K562 (cell line): ENCODE data around the gene MAP2K3. TPM values are rescaled to one million over a fixed set of nuclear protein-coding genes. Genes with fewer than 3 reads are reported as not detected.

Experiments used
- CBX1 ChIP-seq: sonication (generic); IDR thresholded peaks from 2 replicates; pipeline ENCODE4 v1.6.1; 2016; ENCODE audit warnings: antibody characterized with exemption, low read depth, mild to moderate bottlenecking
- E2F1 ChIP-seq: sonication (generic); formaldehyde crosslinking; IDR thresholded peaks from 2 replicates; pipeline ENCODE4 v1.8.1; 2023; ENCODE audit warnings: mild to moderate bottlenecking, missing genetic modification reagents, moderate library complexity
- E2F6 ChIP-seq, 2 experiments: IDR thresholded peaks; 2 replicates each; pipeline ENCODE4 v1.6.1; 2011; ENCODE audit warnings: borderline replicate concordance in 1 of 2, control low read depth in 1 of 2, low read depth in 1 of 2, low read length in 1 of 2, mild to moderate bottlenecking in 1 of 2, mixed read lengths in 1 of 2, moderate library complexity in 1 of 2; ENCODE audit not compliant: insufficient read depth in 1 of 2, insufficient read length in 1 of 2, poor library complexity in 1 of 2, severe bottlenecking in 1 of 2; ENCODE audit errors: extremely low read depth in 1 of 2
- ESRRB ChIP-seq: fragments of 250-450 bp; sonication (Bioruptor Pico); IDR thresholded peaks from 2 replicates; pipeline ENCODE4 v1.5.0; 2020; ENCODE audit warnings: mild to moderate bottlenecking, moderate library complexity, borderline replicate concordance
- FOS ChIP-seq: IDR thresholded peaks from 3 replicates; pipeline ENCODE4 v1.6.1; 2011; ENCODE audit not compliant: insufficient read length; ENCODE audit errors: extremely low read depth
- MBD2 ChIP-seq: sonication (generic); IDR thresholded peaks from 2 replicates; pipeline ENCODE4 v1.6.1; 2016; ENCODE audit warnings: low read depth, borderline replicate concordance
- MXI1 ChIP-seq: IDR thresholded peaks from 2 replicates; pipeline ENCODE4 v1.6.1; 2011; ENCODE audit warnings: low read depth, mild to moderate bottlenecking, improper control_type of control experiment, low read length
- MYC ChIP-seq, 2 experiments: fragments of 250-450 bp in 1 of 2; sonication (Bioruptor Pico) in 1 of 2; IDR thresholded peaks; 2 replicates each; pipeline versions ENCODE4 v1.5.1 to v1.6.1; 2012 to 2021; ENCODE audit warnings: low read depth in 2 of 2, borderline replicate concordance in 1 of 2, improper control_type of control experiment in 1 of 2, low read length in 1 of 2, mild to moderate bottlenecking in 1 of 2, moderate library complexity in 1 of 2
- POLR2A ChIP-seq: fragments of 450-650 bp; conservative IDR thresholded peaks from 2 replicates; pipeline ENCODE4 v1.6.1; 2016
- POLR3G ChIP-seq: IDR thresholded peaks from 2 replicates; pipeline ENCODE4 v1.6.1; 2011; ENCODE audit not compliant: insufficient read length, insufficient replicate concordance; ENCODE audit errors: extremely low read depth
- RAD51 ChIP-seq: fragments of 450-650 bp; IDR thresholded peaks from 2 replicates; pipeline ENCODE4 v1.7.1; 2016; ENCODE audit warnings: low read depth, mild to moderate bottlenecking, borderline replicate concordance
- SIN3A ChIP-seq, 2 experiments: fragments of 150-350 bp in 1 of 2; IDR thresholded peaks; 2 replicates each; pipeline ENCODE4 v1.6.1; 2011 to 2016; ENCODE audit warnings: borderline replicate concordance in 2 of 2, low read depth in 2 of 2, low read length in 2 of 2, mild to moderate bottlenecking in 2 of 2, moderate library complexity in 2 of 2; ENCODE audit not compliant: control insufficient read depth in 1 of 2
- U2AF2 ChIP-seq: fragments of 200-400 bp; formaldehyde crosslinking; optimal IDR thresholded peaks from 2 replicates; pipeline ENCODE3; 2017; ENCODE audit warnings: low read depth, mild to moderate bottlenecking, low read length
- ZBTB12 ChIP-seq: fragments of 250-450 bp; sonication (Bioruptor Pico); IDR thresholded peaks from 2 replicates; pipeline ENCODE4 v1.4.0; 2020
- ZBTB34 ChIP-seq: fragments of 250-450 bp; sonication (Bioruptor Pico); IDR thresholded peaks from 2 replicates; pipeline ENCODE4 v1.8.0; 2021; ENCODE audit warnings: mild to moderate bottlenecking, moderate library complexity
- ZBTB7A ChIP-seq: IDR thresholded peaks from 2 replicates; pipeline ENCODE4 v1.6.1; 2011; ENCODE audit warnings: low read depth, mild to moderate bottlenecking, low read length, moderate library complexity, borderline replicate concordance; ENCODE audit not compliant: control insufficient read depth
- polyA plus RNA-seq, 8 experiments: library from polyadenylated mRNA; depleted of rRNA in 4 of 8; stranded (reverse) in 5 of 8; unstranded in 3 of 8; fragments of >200 nt; fragmentation: Nextera tagmentation in 2 of 8; fragmentation: Illumina TruSeq in 1 of 8; extraction: Ambion mirVana in 2 of 8; extraction: Trizol in 1 of 8; gene quantifications; 2 replicates each; pipeline versions ENCODE4 v1.2.1 to v1.2.3, GENCODE V29; 2011 to 2014; ENCODE audit warnings: inconsistent platforms in 1 of 8, missing spikeins in 1 of 8
- total RNA-seq, 7 experiments: library from RNA; depleted of rRNA in 6 of 7; stranded (reverse); fragments of >200 nt in 6 of 7; fragmentation: Illumina TruSeq in 2 of 7; extraction: Trizol in 2 of 7; gene quantifications; 2 replicates each; pipeline versions ENCODE4 v1.2.1 to v1.2.3, GENCODE V29; 2011 to 2021; ENCODE audit warnings: low replicate concordance in 1 of 7
- TF ChIP-seq, protein P1 (sequence below): fragments of 250-450 bp; sonication (Bioruptor Pico); IDR thresholded peaks from 2 replicates; pipeline ENCODE4 v1.5.1; 2021; ENCODE audit warnings: mild to moderate bottlenecking
- TF ChIP-seq, protein P2 (sequence below): sonication (generic); formaldehyde crosslinking; IDR thresholded peaks from 2 replicates; pipeline ENCODE4 v1.9.0; 2022; ENCODE audit warnings: mild to moderate bottlenecking, missing genetic modification reagents

MAP2K3 gene
- total and polyA plus RNA-seq, 9 of the 15 experiments (the other 6 are each of a cell fraction or from before 2014, with no cell fraction given): 0.18 to 14.8 (median 3.5) TPM

GRCh38 chr17:21275579-21276263 lies 8.8 kb upstream of the MAP2K3 start (continued):
- TF ChIP-seq E2F6 (IDR thresholded peaks at IDR 0.05; ENCODE audit: borderline replicate concordance in 1 of 2, extremely low read depth in 1 of 2, insufficient read depth in 1 of 2, insufficient read length in 1 of 2, low read depth in 1 of 2, low read length in 1 of 2, poor library complexity in 1 of 2, severe bottlenecking in 1 of 2) (peak; percentile 61 to 86), ZBTB7A (peak; percentile 17; the same call in 1 of the 2 replicates), E2F1 (CRISPR knock-in tag) (no peak), CBX1 (0 out of 2 replicates have a peak, but pooled peaks have one; percentile 24), MBD2 (no peak; the same call in 1 of the 2 replicates), FOS (peak; percentile 68), MYC (IDR thresholded peaks at IDR 0.05; ENCODE audit: low read depth, low read length) (peak; percentile 35; the same call in 1 of the 2 replicates), MYC (CRISPR knock-in tag; IDR thresholded peaks at IDR 0.05; ENCODE audit: borderline replicate concordance, low read depth) (no peak), RAD51 (peak; percentile 90), ZBTB12 (no peak), POLR3G (no peak), ZBTB34 (CRISPR knock-in tag) (no peak), MXI1 (peak; percentile 40; the same call in 1 of the 2 replicates), SIN3A (IDR thresholded peaks at IDR 0.05; ENCODE audit: borderline replicate concordance in 2 of 2, control insufficient read depth in 1 of 2, low read depth in 2 of 2, low read length in 2 of 2) (peak in 1 of 2 experiments; percentile 39; a peak in 1 of 4 replicates), U2AF2 (no peak), POLR2A (peak; percentile 60), ESRRB (no peak)
- TF ChIP-seq, protein P1, sequence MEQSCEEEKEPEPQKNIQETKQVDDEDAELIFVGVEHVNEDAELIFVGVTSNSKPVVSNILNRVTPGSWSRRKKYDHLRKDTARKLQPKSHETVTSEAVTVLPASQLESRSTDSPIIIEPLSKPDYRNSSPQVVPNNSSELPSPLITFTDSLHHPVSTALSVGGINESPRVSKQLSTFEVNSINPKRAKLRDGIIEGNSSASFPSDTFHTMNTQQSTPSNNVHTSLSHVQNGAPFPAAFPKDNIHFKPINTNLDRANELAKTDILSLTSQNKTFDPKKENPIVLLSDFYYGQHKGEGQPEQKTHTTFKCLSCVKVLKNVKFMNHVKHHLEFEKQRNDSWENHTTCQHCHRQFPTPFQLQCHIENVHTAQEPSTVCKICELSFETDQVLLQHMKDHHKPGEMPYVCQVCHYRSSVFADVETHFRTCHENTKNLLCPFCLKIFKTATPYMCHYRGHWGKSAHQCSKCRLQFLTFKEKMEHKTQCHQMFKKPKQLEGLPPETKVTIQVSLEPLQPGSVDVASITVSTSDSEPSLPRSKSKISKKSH (CRISPR knock-in tag): no peak
- TF ChIP-seq, protein P2, sequence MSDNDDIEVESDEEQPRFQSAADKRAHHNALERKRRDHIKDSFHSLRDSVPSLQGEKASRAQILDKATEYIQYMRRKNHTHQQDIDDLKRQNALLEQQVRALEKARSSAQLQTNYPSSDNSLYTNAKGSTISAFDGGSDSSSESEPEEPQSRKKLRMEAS (CRISPR knock-in tag): 0 out of 2 replicates have a peak, but pooled peaks have one; percentile 24
